Fibroblast of peridontal ligament (primary cell): ENCODE data around the gene MRPS31.
"Not testable (repeated sequence)": the region's sequence is repeated elsewhere in the genome, so short reads cannot be mapped to it uniquely, and the experiment has no call there.

Source experiments
- DNase-seq: peaks from one replicate; pipeline ENCODE4 v3.0.0-alpha.2; 2010; ENCODE audit errors: extremely low read depth

MRPS31 gene

DNA sequence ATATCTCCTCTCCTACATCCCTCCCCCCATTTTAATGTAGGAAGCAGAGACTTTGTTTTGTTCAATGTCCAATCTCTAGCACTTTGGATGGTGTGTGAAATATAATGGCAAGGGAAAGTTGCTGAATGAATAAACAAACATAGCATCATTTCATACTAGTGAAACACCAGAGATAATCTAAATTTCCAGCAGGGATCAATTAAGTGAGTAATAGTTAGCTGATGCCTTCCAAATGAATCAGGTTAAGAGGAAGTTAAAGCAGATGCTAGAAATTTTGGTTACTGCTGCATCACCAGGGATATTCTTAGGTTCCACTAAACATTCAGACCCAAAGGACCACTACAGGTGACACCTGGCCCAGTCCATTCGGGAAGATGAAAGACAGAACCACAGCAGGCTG is 8.1 kb downstream of the MRPS31 start:
- peak; percentile 74 for DNase-seq

DNA sequence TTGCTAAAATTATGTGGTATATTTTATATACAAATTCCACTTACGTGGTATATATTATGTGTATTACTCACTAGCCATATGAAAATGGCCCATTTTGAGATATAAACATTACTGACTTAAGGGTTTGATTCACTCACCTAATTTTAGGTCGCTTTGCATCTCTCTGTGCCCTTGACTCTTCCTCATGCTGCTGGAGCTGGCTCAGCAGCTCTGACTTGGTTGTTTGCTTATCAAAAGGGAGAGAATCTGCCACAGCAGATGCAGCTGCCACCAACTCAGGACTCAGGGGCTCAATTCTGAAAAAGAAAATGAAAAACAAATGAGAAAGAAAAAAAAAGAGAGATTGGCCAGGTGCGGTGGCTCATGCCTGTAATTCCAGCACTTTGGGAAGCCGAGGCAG is 12.2 kb downstream of the MRPS31 start:
- DNase-seq = no peak

DNA sequence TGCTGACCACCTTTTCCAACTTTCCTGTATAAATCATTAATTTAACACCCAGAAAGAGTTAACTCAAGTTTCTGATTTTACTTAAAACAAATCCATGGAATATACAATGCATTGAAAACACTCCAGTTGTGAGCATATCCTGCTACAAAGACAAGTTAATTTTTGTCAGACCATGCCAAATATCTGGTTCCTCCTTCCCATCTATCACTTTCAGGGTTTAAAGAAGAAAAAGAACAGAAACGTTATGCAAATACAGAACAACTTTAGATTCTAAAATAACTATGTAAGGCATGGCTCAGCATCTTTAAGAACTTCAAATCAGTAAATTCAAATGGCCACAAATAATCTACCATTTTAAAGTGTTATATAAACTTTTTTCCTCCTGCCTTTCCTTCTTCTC is 14.9 kb downstream of the MRPS31 start:
- no peak for DNase-seq

DNA sequence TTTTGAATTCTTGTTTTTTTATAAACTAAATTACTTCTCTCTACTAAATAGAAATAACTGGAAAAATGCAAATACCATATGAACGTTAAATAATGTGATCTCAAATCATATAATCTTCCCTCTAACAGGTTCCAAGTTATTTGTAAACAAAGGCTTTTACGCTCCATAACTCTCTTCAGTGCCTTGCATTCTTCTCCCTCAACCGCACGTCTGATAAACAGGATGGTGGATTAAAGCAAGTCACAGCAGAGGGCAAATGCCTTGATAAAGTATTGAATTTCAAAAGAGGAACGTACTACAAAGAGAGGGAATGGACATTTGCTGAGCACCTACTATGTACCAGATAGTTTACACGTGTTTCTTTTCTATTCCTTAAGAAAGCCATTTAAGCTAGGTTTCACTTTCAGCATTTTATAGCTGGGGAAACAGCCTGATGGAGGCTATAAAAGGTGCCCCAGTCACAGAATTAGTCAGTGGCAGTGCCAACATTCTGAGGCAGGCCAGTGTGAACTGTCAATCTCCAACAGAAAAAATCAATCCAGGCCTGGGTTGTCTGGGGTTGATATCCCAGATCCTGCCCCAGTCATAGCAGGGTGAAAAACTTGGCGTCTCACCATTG is 15.8 kb downstream of the MRPS31 start:
- DNase-seq = no peak

DNA sequence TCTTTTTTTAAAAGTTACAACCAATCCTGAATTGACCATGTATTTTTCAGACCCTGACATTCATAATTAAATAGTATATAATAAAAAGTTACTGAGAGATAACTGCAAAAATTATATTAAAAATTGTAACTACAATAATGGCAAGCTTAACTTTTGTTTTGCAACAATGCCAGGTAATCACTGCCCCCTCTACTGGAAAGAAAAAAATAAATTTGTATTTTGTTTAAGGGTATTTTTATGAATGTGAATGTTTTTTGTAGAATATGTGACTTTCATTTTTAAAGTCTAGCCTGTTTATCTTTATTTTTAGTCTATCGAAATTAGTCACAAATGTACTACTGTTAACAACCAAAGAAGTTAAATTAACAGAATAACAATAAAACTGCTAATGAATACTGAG is 21.7 kb downstream of the MRPS31 start:
- DNase-seq = no peak

DNA sequence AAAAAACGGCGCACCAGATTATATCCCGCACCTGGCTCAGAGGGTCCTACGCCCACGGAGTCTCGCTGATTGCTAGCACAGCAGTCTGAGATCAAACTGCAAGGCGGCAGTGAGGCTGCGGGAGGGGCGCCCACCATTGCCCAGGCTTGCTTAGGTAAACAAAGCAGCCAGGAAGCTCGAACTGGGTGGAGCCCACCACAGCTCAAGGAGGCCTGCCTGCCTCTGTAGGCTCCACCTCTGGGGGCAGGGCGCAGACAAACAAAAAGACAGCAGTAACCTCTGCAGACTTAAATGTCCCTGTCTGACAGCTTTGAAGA is 35.8 kb downstream of the MRPS31 start:
- not testable (repeated sequence) for DNase-seq

DNA sequence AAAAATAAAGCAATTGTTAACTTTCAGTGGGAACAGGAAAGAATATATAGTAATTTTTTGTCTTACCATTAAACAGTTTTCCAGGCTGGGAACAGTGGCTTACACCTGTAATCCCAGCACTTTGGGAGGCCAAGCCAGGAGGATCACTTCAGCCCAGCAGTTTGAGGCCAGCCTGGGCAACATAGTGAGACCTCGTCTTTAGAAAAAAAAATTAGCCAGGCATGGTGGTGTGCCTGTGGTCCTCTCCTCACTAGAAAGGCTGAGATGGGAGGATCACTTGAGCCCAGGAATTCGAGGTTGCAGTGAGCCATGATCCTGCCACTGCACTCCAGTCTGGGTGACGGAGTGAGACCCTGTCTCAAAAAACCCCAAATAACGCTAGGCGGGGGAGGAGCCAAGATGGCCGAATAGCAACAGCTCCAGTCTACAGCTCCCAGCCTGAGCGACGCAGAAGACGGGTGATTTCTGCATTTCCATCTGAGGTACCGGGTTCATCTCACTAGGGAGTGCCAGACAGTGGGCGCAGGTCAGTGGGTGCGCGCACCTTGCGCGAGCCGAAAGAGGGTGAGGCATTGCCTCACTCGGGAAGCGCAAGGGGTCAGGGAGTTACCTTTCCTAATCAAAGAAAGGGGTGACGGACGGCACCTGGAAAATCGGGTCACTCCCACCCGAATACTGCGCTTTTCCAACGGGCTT is 36.3 kb downstream of the MRPS31 start:
- DNase-seq = not testable (repeated sequence)

DNA sequence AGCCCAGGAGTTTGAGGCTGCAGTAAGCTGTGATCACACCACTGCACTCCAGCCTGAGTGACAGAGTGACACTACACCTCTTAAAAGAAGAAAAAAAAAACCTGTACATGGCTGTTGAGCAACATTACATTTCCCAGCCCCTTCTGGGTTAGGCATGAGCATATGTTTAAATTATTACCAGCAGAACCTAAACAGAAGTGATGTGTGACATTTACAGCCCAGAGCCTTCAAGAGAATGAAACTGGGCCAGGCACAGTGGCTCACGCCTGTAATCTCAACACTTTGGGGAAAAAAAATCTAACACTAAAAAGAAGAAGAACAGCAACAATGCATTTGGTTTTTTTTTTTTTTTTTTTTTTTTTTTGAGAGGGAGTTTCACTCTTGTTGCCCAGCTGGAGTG is 38.3 kb downstream of the MRPS31 start:
- DNase-seq = no peak

DNA sequence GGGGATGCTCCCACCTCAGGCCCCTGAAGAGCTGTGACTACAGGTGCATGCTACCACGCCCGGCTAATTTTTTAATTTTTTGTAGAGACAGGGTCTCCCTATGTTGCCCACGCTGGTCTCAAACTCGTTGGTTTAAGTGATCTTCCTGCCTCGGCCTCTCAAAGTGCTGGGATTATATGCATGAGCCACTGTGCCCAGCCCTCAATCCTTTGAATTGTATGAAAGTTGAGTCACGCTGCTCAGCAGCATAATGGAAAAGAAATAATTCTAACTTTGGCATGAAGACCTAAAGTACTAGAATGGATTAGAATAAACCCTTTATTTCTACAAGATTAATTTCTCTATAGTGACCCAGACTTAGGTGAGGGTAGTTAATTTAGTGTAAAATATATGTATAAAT is 42.4 kb downstream of the MRPS31 start:
- no peak for DNase-seq

DNA sequence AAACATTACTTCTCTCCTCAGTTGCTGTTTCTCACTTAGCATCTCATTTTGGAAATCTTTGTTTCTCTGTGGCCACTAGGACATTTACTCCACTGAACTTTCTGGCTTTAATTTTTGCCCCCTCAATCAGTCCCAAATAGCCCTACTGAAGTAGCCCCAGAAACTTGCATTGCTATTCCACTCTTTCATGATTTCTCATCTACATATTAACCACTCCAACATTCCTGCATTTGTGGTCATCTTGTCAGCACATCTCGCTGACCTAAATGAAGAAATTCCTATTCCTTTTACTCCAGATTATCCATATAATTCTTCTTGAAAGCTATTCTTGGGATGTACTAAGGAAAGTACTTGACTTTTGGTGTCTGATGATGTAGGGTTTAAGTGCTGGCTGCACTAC is 56.6 kb downstream of the MRPS31 start:
- not testable (repeated sequence) for DNase-seq

DNA sequence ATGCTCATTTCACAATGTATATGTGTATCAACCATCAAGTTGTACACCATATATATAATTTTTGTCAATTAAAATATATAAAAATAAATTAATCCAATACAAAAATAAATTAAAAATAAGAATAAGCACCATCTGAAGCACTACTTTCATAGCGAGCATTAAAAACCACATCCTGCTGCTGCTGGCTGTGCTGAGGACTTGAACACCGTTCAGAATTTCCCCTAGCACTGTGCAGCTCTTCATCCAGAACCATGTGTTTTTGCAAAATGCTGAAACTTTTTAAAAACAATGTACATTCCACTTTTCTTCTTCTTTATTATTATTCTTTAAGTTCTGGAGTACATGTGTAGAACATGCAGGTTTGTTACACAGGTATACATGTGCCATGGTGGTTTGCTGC is 64.6 kb downstream of the MRPS31 start:
- DNase-seq = no peak

DNA sequence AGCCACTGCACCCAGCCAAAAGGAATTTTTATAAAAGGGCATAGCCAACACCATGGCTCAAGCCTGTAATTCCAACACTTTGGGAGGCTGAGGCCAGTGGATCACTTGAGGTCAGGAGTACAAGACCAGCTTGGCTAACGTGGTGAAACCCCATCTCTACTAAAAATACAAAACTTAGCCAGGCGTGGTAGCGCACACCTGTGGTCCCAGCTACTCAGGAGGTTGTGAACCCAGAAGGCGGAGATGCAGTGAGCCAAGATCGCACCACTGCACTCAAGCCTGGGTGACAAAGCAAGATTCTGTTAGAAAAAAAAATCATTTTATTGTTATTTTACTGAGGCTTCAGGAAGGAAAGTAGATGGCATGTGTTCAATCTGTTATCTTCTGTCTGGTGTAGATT is 73.3 kb downstream of the MRPS31 start:
- no peak for DNase-seq

DNA sequence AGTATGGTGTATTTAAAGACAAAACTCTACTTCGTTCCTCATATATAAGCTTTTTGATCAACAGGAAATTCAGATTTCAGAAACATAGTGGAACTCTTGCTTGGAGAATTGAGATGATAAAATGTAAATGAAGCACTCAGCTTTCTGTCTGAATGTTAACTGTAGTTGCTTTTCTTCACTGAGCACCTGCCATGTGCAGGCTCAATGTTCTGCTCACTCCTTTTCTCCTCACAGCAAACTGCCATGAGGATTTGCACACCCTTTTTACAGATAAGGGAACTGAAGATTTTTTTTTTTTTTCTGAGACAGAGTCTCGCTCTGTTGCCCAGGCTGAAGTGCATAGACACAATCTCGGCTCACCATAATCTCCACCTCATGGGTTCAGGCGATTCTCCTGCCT is 76.6 kb downstream of the MRPS31 start:
- no peak for DNase-seq

DNA sequence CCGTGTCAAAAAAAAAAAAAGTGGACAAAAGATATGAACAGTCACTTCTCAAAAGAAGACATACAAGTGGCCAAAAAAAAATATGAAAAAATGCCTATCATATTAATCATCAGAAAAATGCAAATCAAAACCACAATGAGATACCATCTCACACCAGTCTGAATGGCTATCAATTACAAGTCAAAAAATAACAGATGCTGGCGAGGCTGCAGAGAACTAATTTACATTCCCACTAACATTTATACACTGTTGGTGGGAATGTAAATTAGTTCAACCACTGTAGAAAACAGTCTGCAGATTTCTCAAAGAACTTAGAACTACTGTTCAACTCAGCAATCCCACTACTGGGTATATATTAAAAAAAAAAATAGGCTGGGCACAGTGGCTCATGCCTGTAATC is 78.0 kb downstream of the MRPS31 start:
- no peak for DNase-seq

DNA sequence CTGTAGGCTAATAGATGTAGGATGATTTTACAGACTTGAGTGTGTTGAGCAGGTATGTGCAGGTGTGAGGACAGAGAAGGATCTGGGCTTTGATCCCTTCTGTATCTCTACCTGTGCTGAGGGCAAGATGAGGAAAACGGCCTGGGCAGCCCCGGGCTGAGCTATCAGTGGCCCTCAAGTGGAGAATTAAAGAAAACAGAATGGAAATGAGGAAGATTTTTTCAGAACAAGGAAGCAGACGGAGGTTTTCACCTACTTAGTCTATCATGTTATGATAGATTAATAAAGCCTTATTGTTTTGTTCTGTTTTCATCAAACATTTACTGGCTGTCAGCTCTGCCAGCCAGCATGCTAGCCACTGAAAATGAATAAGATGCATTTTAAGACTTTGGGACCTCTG is 82.2 kb downstream of the MRPS31 start:
- DNase-seq = no peak

DNA sequence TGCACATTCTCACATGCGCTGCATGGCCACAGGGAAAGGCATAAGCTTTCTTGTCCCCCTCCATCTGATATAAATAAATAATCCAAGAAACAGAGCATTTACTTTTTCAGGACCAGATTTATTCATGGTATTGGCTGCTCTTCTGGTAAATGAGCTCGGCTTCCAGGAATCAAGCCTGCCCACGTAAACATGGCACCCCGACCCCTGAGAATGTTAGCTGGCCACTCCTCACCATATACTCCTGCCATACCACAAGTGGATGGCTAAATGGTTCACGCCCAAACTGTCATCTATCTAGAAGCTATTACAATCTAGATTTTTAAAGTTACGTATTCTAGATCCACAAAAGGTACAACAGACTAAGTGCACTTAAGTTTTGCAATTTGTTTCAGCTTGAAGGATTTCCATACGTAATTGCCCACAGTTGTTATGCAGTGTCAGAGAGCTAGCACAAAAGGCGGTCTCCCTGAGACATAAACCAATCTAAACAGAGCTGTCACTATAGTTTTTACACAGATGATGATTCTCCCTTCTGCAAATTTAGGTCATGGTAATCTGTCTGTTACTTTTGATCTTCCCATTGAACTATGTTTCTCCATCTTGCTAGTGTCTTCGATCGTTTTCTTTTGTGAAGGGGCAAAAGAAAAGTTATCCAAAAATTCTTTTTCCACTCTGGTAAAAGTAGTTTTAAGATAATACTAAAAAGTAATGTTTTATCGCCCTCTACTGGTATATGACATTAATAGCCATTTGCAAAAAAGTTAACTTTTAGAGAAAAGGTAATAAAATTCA is 88.3 kb downstream of the MRPS31 start:
- DNase-seq = peak; percentile 62

DNA sequence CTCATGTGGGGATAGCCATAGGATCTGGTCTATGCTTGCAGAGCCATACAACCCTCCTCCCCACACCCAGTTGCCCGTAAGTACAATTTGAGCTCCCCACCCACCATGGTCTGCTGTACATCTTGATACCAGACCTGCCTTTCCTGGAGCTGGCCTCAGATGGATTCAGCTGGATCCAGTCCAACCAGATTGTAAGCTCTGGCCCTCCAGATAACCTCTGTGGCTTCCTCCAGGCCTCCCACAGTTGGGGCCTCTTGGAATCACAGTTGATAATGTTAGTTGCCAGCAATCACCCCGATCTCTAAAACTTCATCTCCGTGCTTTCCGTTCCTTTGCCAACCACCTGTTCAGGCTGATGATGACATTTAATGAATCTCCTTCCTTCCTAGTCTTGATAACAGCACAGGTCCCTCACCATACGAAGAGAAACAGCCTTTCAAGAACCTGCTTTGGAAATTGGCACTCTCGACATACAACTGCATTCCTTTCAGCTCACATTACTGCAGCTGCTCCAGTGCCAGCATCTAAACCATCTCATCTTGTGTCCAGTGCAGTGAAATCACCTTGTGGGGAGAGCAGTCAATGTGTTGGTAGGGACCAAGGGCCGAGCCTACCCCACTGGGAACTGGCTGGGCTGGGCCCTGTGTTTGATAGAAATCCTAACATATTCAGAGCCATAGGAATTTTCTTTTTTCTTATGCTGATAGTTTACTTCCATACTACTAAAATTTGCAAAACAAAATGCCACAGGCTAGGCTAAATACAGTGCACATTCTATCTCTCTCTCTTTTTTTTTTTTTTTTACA is 89.4 kb downstream of the MRPS31 start:
- DNase-seq = no peak

DNA sequence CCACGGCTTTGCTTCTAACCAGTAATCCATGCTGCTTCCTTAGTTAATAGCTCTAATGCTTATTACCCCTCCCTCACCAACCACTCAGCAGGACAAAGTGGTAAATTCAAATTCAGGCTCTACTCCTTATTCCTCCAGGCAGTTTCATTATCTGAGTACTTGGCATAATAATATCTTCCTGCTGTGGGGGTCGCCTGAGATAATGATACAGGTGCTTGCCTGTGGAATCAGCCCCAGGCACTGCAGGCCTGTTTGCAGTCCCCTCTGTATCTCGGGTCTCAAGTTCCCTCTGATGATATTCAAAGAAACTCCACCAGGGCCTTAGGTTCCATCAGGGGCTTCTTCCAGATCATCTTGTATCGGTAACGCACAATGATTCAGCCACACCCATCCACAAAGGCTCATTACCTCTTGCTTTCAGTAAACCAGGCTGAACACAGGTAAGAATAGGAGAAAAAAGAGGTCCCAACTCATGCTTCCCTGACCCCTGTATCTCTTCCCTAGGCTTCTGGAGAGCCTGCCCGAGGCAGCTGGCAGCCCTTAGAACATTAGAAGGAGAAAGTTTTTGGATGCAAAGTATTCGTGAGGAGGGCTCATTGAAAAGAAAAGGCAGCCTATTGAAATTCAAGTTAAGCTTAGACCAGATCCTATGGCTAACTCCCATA is 90.2 kb downstream of the MRPS31 start:
- DNase-seq = no peak

DNA sequence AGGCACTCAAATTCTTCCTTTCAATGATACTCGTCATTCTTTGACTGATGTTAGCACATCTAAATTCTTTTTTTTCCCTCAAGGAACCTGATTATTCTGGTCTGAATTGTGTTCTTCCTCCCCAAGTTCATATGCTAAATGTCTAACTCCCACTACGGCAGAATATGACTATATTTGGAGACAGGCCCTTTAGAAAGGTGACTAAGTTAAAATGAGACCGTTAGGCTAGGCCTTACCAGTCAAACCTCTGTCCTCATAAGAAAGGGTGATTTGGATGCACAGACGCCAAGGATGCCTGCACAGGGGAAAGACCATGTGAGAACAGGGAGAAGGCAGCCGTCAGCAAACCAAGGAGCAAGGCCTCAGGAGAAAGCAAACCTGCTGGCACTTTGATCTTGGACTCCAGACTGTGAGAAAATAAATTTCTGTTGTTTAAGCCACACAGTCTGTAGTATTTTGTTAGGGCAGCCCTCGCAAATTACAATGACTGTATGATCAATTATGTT is 91.5 kb downstream of the MRPS31 start:
- DNase-seq = no peak
